Stimulated activated CD4-positive, alpha-beta T cell treated with anti-CD3 and anti-CD28 coated beads, Interleukin-15, amount 100 ng/mL, for 48 hours (primary cell): ENCODE measurements around the gene PES1.
"Not testable (repeated sequence)": the region's sequence is repeated elsewhere in the genome, so short reads cannot be mapped to it uniquely, and the experiment has no call there.

ENCODE experiments used
- DNase-seq, 2 donors: peaks; one replicate each; pipeline ENCODE4 v3.0.0-alpha.2; 2020; ENCODE audit warnings: low read depth in 2 of 2

PES1 gene

DNA sequence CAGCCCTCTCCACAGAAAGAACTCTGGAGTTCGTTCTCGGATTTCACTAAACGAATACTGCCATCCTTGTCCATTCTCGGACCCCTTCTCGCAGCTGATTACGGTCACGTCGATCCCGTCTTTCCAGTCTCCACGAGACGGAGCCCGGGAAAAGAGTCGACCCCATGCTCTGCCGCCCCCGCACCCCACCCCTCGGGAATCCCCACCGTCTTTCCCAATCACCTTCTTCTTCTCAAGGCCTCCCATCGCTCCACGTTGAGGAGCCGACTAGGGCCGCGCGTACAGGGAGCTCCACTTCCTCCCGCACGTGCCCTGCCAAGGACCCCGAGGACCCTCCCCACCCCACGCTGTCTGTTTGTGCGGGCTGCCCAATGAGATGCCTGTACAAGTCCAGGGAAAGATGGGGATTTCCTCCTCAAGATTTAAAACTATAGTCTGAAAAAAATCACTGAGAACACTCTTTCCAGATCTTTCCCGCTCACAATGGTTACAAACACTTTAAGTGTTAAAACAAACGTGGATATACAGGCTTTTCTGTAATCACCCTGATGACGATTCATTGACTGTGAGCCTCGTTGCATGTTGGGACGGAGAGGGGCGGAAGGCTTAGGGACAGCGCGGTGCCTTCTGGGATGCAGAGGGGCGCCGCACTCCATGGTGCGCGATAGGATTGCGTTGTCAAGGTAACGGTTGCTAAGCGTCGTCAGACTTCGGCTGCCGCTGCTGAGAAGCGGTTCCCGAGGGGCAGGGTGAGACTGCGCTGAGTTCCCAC lies at the start of gene PES1:
Gene PES1 (minus strand): TSS at position 323 of the 772 bp plus-strand sequence. CDS start 77 bp downstream, at position 246.
- DNase-seq, result peak; percentile 91 to 92

DNA sequence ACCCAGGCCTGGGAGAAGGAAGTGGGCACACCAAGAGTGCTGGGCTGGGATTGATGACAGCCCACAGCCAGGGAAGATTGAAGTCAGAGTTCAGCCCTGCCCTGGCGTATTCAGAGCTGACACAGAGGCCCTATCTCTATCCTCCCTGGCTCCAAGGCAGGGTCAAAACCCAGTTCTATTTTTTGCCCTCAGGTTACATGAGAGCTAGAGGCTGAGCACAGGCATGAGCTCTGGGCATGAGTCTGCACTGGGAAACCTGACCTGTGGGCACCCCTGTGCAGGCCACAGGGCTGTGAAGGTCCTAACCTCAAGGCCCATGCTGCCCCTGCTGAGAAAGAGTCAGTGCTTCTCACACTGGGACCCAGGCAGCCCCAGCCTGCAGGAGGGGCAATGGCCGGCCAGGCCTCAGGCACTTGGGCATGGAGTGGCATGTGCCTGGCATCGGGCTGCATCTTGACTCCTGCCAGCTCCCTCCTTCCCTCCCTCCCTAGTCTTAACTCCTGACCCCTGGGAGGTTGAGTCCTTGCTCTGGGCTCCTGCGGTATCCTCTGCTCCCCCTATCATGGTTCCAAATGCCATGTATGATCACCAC lies 49.2 kb upstream of the PES1 start:
- DNase-seq, result no peak

DNA sequence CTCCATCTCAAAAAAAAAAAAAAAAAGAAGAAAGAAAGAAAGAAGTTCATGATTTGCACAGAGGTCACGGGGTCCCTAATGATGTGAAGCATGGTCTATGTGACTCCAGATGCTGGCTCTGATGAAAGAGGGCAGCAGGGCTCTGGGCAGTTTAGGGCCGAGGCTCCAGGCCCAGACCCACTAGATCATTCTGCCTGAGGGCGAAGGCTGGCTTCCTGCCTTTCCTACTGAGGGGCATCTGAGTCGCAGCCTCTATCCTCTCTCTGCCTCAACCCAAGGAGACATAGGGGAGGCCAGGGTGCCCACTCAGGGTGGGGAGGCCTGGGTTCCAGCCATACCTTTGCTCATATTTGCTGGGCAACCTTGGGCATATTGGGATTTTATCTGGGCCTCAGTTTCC lies 48.7 kb upstream of the PES1 start:
- DNase-seq, result no peak

DNA sequence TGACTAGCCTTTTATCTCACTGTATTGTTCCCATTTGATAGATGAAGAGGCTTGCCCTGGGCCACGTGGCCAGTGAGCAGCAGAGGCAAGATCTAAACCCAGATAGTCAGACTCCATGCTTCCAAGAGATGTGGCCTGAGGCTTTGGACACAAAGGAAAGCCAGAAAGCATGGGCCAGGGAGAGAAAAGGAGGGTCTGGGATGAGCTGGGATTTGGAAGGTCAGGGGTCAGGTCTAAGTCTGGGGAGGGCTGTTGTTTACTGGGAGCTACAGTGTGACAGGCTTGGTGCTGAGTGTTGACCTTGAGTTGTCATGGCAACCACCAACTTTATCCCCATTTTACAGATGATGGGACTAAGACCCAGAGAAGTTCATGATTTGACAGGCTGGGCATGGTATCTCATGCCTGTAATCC lies 46.0 kb upstream of the PES1 start:
- no peak for DNase-seq

DNA sequence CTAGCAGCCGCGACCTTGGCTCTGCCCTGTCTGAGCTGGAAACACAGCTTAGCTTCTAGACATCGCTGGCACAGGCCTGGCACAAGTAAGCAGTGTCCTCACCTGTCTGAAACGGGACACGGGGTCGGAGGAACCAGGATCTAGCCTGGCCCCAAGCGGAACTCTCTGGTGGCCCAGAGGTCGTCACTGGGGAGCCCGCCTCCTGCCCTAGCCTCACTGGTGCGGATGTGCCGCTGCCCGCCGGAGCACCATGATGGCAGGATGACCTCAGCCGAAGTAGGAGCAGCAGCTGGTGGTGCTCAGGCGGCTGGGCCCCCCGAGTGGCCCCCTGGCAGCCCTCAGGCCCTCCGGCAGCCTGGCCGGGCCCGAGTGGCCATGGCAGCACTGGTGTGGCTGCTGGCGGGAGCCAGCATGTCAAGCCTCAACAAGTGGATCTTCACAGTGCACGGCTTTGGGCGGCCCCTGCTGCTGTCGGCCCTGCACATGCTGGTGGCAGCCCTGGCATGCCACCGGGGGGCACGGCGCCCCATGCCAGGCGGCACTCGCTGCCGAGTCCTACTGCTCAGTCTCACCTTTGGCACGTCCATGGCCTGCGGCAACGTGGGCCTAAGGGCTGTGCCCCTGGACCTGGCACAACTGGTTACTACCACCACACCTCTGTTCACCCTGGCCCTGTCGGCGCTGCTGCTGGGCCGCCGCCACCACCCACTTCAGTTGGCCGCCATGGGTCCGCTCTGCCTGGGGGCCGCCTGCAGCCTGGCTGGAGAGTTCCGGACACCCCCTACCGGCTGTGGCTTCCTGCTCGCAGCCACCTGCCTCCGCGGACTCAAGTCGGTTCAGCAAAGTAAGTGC lies 44.7 kb upstream of the PES1 start:
- no peak for DNase-seq

DNA sequence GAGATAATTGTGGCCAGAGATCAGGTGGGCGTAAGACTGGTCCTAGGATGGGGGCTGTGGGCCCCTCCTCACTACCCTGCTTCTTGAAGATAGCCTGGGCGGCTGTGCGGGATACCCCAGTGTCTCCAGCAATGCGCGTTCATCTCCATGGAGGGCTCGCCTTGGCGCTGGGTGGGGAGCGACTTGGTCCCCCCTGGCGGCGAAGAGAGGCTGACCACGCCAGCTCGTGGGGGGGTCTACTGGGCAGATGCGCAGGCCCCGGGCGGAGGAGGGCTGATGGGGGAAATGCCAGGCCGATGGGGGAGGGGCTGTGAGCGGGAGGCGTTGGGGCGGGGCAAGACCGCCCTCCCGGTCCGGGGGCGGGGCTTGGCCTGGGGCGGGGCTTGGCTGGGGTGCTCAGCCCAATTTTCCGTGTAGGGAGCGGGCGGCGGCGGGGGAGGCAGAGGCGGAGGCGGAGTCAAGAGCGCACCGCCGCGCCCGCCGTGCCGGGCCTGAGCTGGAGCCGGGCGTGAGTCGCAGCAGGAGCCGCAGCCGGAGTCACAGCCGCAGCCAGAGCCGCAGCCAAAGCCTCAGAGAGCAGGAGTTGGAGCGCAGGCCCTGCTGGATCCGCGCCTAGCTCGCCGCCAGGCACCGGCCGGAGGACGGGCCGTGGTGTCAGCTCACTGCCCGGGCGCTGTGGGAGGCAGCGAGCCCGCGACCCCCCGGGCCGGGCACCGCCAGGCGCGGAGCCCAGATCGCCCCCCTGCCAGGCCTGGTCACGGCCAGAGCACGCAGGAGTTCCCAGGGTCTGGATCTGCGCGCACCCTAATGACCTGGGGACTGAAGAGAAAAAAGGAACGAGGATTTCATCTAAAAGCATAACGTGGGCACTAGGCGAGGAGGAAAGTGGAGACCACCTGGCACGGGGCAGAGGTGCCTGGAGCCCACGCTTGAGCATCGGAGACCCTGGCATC lies 43.8 kb upstream of the PES1 start, which contains the start of gene SLC35E4:
Gene SLC35E4 (plus strand): TSS at position 509 of the 953 bp plus-strand sequence. CDS start 670 bp downstream, outside the sequence.
- DNase-seq, result peak; percentile 88 to 95

DNA sequence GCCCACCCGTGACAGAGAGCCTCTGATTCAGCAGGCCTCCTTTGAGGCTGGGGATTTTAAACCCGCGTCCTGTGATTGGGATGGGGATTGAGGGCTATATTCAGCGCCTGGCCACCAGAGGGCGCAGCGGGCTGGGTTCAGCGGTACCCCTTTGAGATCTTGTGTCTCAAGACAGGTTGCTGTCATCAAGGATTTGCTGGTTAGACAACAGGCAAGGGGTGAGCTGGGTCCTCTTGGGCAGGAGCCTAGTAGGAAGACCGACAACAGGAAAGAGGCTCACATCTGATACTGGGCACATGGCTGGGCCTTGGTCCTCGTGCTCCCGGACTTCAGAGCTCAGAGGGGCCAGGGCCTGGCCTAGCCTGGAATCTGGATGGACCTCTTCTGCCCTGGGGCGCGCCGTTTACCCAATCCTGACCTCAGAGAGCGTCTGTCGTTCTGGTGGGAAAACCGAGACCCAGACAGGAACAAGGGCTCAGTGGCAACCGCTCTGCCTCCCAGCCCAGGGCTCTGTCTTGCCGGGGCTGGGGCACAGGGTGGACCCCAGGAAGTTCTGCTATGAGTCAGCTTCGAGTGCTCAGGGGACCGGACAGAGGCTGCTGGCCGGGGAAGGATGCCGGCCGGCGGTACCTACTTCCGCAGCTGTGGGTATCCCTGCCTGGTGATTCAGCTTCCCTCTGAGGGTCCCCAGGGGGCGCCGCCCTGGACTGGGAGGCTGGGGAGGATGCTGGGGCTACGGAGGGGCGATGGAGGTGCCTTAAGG lies 42.9 kb upstream of the PES1 start:
- peak; percentile 85 to 88 for DNase-seq

DNA sequence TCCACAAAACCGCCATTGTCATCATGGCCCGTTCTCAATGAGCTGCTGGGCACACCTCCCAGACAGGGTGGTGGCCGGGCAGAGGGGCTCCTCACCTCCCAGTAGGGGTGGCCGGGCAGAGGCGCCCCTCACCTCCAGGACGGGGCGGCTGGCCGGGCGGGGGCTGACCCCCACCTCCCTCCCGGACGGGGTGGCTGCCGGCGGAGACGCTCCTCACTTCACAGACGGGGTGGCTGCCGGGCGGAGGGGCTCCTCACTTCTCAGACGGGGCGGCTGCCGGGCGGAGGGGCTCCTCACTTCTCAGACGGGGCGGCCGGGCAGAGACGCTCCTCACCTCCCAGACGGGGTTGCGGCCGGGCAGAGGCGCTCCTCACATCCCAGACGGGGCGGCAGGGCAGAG lies 39.8 kb upstream of the PES1 start:
- not testable (repeated sequence) for DNase-seq

DNA sequence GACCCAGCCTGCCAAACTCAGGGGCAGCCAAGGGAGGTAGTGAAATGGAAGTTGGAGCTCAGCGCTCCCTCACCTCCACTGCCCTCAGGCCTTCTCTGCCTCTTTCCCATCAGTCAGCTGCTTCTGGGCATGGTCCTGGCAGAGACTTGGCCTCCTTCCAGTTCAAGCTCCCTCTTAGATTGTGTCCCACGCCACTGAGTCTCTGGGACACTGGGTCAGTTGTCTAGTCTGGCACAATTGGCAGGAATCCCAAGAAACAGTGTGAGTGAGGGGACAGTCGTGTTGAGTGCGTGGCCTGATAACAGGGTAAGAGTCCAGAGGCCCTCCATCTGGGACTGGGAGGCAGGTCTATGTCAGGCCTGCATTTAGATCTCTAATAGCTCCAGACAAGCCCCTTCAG lies 36.8 kb upstream of the PES1 start:
- no peak for DNase-seq

DNA sequence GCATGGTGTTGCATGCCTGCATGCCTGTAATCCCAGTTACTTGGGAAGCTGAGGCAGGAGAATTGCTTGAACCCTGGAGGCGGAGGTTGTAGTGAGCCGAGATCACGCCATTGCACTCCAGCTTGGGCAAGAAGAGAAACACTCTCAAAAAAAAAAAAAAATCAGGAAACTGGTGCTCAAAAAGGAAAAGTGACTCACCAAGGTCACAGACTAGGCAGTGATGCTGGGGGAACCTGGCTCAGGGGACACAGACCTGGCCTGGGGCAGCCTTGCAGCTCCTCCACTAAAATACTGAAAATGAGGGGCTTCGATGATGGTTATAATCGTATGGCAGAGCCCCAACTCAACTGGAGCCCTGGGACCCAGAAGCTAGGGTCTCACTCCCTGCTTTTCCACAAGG lies 35.8 kb upstream of the PES1 start:
- no peak for DNase-seq

DNA sequence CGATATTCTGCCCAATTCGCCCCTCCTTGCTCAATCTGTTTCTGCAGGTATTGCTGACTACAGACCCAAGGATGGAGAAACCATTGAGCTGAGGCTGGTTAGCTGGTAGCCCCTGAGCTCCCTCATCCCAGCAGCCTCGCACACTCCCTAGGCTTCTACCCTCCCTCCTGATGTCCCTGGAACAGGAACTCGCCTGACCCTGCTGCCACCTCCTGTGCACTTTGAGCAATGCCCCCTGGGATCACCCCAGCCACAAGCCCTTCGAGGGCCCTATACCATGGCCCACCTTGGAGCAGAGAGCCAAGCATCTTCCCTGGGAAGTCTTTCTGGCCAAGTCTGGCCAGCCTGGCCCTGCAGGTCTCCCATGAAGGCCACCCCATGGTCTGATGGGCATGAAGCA lies 34.7 kb upstream of the PES1 start:
- no peak for DNase-seq

DNA sequence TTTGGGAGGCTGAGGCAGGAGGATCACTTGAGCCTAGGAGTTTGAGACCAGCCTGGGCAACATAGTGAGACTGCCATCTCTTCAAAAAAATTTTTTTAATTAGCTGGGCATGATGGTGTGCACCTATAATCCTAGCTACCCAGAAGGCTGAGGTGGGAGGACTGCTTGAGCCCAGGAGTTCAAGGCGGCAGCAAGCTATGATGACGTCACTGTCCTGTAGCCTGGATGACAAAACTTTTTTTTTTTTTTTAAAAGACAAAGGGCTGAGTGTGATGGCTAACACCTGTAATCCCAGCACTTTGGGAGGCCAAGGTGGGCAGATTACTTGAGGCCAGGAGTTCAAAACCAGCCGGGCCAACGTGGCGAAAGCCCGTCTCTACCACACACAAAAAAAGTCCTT lies 28.2 kb upstream of the PES1 start:
- DNase-seq, result not testable (repeated sequence)

DNA sequence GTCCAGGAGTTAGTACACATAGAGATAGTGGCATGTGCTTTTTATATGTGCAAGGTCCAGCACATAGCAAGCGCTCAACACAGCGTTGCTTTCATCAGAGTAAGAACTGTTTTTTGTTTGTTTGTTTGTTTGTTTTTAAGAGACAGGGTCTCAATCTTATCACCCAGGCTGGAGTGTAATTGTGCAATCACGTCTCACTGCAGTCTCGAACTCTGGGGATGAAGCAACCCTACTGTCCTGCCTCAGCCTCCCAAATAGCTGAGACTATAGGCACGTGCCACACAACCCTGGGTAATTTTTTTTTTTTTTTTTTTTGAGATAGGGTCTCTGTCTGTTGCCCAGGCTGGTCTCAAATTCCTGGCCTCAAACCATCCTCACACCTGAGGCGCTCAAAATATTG lies 26.1 kb upstream of the PES1 start:
- no peak for DNase-seq

DNA sequence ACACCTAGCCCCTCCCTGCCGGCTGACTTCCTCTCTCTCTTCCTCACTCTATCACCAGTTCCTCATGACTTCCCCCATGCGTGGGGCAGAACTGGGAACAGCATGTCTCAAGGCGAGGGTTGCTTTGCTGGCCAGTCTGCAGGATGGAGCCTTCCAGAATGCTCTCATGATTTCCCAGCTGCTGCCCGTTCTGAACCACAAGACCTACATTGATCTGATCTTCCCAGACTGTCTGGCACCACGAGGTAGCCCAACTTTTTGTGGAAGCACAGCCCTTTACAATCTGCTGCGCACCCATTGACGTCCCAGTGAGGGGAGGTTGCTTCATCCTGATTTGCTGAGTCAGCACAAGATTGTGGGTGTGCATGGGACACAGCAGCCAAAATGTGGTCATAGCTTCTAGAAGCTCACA lies 23.8 kb upstream of the PES1 start:
- no peak for DNase-seq

DNA sequence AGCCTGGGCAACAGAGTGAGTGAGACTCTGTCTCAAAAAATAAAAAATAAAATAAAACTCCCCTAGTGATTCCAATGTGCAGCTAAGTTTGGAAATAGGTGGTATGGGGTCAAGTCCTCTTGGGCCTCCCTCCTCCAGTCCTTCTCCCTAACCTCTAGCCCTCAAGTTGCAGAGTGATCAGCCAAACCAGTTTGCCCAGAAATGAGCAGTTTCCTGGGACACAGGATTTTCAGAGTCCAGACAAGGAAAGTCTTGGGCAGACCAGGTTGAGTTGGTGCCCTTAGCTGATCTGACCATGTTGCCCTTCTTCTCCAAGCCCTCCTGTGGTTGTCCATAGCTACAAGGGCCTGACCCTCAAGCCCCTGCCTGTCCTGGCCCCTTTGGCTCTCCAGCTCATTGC lies 23.2 kb upstream of the PES1 start:
- DNase-seq, result no peak

DNA sequence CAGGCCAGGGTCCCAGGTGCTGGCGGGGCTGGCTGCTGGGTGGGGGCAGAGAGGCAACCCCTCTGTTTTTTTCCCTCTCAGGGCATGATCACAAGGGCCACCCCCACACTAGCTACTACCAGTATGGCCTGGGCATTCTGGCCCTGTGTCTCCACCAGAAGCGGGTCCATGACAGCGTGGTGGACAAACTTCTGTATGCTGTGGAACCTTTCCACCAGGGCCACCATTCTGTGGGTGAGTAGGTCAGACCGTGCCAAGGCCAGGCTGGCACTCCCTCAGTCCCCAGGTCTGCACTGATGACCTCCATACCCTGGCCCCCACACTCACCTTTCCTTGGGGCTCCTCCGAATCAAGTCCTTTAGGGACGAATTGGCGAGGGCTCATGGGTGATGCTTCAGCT lies 22.6 kb upstream of the PES1 start:
- no peak for DNase-seq

DNA sequence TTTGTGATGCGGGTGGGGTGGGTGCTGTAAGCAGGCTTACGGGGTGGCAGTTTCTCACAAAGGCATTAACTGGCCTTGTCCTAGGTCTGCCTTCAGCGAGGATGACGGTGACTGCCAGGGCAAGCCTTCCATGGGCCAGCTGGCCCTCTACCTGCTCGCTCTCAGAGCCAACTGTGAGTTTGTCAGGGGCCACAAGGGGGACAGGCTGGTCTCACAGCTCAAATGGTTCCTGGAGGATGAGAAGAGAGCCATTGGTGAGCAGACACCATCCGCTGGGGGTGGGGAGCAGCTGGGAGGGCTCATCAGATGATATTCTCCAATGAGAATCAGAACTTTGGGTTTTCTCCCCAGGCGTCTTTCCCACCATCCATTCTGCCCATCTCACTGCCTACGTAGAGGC lies 21.1 kb upstream of the PES1 start:
- no peak for DNase-seq

DNA sequence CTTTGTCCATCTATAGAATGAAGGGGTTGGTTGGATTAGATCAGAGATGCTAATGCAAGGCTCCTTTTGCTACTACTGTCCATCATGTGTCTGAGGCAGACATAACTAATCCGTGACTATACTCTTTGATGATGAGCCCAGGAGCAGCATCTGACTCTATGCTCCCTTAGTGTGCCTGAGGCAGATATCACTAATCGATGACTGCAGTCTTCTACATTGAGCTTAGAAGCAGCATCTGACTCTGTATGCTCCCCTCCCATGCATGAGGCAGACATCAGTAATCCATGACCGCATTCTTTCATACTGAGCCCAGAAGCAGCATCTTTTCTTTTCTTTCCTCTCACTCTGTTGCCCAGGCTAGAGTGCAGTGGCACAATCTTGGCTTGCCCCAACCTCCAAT lies 19.5 kb upstream of the PES1 start:
- no peak for DNase-seq

DNA sequence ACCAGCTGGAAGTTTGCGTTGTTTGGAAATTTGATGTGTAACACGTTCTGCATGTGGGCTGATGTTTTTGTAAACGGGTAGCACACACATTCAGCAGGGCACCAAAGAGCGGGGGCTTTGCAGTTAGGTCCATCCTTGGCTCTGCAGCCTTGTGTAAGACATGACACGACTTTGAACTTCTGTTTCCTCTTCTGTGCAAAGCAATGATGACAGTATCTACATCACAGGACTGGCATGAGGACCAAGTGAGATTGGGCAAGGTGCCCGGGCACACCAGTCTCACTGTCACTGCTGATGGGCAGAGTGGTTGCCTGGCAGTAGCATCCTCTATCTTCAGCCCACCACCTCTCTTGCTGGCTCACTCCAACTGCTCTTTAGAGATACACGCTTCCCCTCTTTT lies 18.6 kb upstream of the PES1 start:
- DNase-seq, result no peak
